Measurements from ENCODE around the gene ZNF672.
"Not testable (repeated sequence)": the region's sequence is repeated elsewhere in the genome, so short reads cannot be mapped to it uniquely, and the experiment has no call there.

The ZNF672 gene

DNA sequence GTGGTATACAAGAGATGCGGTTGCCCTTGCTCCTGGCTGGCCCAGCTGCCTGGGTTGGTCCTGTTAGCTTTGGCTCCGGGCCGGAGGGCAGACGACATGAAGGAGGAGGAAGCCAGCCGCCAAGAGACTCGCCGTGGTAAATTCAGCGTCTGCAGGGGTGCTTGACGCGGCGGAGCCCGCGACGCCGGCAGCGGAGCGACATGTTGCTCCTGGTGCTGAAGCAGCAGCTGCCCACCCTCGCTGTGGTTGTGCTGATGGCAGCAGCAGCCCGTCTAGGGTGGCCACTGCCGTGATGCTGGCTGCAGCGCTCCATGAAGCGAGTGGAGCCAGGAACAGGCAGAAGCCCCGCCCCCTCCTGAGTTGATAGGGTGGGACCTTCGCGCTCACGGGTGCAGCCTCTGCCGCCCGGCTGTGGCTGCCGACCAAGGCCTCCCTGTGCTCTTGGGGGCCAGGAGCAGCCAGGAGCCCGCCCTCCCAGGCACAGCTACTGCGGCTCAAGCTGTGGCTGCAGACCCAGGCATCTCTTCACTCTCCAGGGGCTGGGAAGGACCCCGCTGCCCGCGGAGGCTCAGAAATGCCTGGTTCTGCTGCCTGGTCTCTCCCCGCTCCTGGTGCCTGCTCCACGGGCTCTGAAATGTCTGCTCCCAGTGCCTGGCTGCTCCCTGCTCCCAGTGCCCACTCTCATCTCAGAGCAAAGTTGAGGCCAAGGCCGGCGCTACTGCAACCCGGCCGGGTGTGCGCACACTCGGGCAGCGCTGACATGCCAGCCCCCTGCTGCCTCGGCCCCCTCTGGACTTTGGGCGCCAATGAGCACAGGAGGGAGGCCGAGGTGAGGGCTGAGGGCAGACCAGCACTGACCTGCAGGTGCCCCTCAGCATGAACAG is 25.2 kb downstream of the ZNF672 start:
- no peaks in the 10 kb centered on the region for H3K36me3 ChIP-seq

DNA sequence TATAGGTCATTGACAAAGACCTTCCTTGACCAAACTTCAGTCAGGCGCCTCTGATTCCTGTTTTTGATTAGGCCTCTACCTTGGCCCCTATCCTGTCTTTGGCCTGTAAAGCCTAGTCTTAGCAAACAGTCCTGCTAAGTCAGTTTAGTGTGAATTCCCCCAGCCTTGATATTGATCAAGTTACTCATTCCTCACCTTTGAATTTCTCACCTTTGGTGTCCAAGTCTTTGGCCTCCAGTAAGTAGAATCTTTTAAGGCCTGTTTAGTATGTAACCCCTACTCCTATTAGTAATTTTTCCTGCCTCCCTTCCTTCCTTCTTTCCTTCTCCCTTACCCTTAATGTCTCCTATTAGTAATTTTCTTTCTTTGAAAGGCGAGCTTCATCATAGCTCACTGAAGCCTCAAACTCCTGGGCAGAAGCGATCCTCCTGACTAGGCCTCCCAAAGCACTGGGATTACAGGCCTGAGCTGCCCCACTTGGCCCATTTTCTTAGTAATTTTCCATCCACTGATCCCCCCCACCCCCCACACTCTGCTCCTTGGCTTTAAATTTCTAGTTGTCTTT is 33.9 kb downstream of the ZNF672 start:
- no peaks in the 10 kb centered on the region; a peak in 1 of 22 replicates for H3K9me3 ChIP-seq (replicated peaks in 1 of 11)
- TF ChIP-seq Cebpa-rat (IDR thresholded peaks at IDR 0.05): no peak
- peak overlapping the region in 4 of 11 experiments; percentile 78 to 84 (median 81); a peak in 5 of 22 replicates for H3K9ac ChIP-seq
- no peaks in the 10 kb centered on the region for H3K27me3 ChIP-seq
- H4K20me1 ChIP-seq: no peaks in the 10 kb centered on the region; a peak in 1 of 22 replicates
- H3K36me3 ChIP-seq: no peaks in the 10 kb centered on the region
- peak overlapping the region in 1 of 11 experiments; percentile 76; a peak in 1 of 22 replicates for H3K27ac ChIP-seq
- H3K4me1 ChIP-seq: peaks cover 0 to 14% (median 9%) of the 10 kb centered on the region in 10 experiments; a peak in 16 of 20 replicates
- peak overlapping the region in 9 of 10 experiments; percentile 67 to 91 (median 74); a peak in 13 of 20 replicates for H3K4me3 ChIP-seq
- H3K4me2 ChIP-seq: peak overlapping the region; percentile 71 to 94 (median 83); a peak in 21 of 22 replicates

More for the DNA sequence above, 25.2 kb downstream of the ZNF672 start:
- H3K27me3 ChIP-seq: no peaks in the 10 kb centered on the region
- no peak for TF ChIP-seq Cebpa-rat (IDR thresholded peaks at IDR 0.05)
- no peaks in the 10 kb centered on the region; a peak in 1 of 22 replicates for H3K9me3 ChIP-seq (replicated peaks in 1 of 11)
- no peaks in the 10 kb centered on the region for H4K20me1 ChIP-seq
- H3K27ac ChIP-seq: peak overlapping the region in 8 of 11 experiments; percentile 20 to 65 (median 55); a peak in 15 of 22 replicates
- peak overlapping the region; percentile 81 to 97 (median 89) for H3K4me2 ChIP-seq
- H3K9ac ChIP-seq: peak overlapping the region; percentile 59 to 77 (median 69)
- H3K4me1 ChIP-seq: peaks cover 24 to 42% (median 35%) of the 10 kb centered on the region in 10 experiments
- peak overlapping the region; percentile 56 to 74 (median 66) for H3K4me3 ChIP-seq

DNA sequence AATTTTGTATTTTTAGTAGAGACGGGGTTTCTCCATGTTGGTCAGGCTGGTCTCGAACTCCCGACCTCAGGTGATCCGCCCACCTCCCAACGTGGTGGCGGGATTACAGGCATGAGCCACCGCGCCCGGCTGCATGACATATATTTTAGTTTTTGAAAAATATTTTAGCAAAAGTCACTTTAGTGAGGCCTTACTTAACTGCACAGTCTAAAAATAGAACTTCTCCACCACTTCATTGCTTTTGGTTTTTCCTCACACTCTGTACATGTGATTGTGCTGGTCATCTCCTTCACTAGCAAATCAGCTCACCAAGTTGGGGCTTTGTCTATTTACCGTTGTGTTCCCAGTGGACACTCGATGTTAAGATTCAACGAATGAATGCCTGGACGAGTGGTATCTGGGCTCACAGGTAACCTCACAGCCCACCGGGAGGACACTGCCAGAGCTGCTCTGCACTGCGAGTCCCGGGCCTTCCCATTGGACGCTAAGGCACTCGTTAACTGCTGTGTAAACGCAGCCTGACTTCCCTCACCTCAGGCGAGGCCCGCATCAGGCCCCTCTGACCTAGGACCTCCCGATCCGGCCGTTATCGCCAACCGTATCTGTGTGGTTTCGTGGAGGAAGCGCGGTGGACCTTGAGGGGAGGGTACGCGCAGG is 34.9 kb downstream of the ZNF672 start:
- TF ChIP-seq Cebpa-rat (IDR thresholded peaks at IDR 0.05): no peak
- H4K20me1 ChIP-seq: no peaks in the 10 kb centered on the region; a peak in 1 of 22 replicates
- H3K4me3 ChIP-seq: peak overlapping the region; percentile 67 to 91 (median 74)
- no peaks in the 10 kb centered on the region for H3K36me3 ChIP-seq
- H3K27me3 ChIP-seq: no peaks in the 10 kb centered on the region
- no peaks in the 10 kb centered on the region; a peak in 1 of 22 replicates for H3K9me3 ChIP-seq (replicated peaks in 1 of 11)
- H3K4me2 ChIP-seq: peak overlapping the region; percentile 71 to 94 (median 83)
- peak overlapping the region; percentile 61 to 84 (median 74); a peak in 21 of 22 replicates for H3K27ac ChIP-seq
- peaks cover 0 to 14% (median 9%) of the 10 kb centered on the region in 10 experiments; a peak in 16 of 20 replicates for H3K4me1 ChIP-seq
- peak overlapping the region; percentile 72 to 86 (median 81) for H3K9ac ChIP-seq

DNA sequence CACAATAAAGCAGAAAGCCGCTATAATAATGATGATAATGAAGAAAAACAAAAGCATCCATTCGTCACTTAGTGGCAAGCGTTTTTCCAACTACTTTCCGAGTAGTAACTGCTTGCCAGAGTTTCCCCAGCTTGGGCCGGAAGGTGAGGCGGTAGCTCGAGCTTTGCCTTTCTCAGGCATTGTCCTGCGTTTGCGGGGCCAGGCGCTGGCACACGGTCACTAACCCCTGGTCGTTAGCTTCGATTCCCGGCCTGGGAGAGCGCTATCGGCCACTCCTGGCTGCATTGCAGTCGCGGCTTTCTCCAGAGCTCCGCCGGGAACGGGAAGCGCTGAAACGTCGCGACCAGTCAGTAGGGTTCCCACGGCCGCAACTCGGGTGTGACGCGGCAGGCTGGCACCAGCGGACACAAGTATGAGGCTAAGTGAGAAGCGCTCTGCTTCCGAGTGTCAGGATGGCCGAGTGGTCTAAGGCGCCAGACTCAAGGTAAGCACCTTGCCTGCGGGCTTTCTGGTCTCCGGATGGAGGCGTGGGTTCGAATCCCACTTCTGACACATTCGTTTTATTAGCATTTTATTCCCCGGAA is 35.5 kb downstream of the ZNF672 start:
- Histone ChIP-seq H4K20me1 (no peaks in the 10 kb centered on the region; a peak in 1 of 22 replicates), H3K4me2 (peak overlapping the region; percentile 71 to 94 (median 83)), H3K27ac (peak overlapping the region; percentile 61 to 84 (median 74); a peak in 21 of 22 replicates), H3K4me3 (peak overlapping the region; percentile 67 to 91 (median 74)), H3K4me1 (peaks cover 0 to 14% (median 9%) of the 10 kb centered on the region in 10 experiments; a peak in 16 of 20 replicates), H3K36me3 (no peaks in the 10 kb centered on the region), H3K27me3 (no peaks in the 10 kb centered on the region), H3K9me3 (replicated peaks in 1 of 11) (no peaks in the 10 kb centered on the region), H3K9ac (peak overlapping the region; percentile 72 to 86 (median 81))
- TF ChIP-seq Cebpa-rat (IDR thresholded peaks at IDR 0.05): no peak

DNA sequence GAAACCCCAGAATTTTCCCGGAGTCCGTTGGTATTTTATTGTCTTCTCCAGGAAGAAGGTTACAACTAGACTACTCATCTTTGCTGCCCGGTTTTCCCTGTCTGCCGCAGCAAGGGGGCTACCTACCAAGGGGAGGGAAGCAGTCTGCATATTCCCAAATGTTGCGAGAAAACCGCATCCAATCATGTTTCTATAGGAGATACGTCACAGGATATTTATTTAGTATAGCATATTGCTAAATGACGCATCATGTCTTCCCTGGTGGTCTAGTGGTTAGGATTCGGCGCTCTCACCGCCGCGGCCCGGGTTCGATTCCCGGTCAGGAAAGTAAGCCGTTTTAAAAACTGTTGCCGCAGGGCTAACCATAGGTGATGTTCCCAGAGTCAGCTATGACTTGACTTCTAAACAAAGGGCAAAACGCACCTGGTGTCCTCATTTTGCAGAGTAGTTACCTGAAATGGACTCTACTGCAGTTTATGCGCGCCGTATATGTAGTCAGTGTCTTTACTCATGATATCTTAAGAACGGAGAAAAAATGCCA is 36.0 kb downstream of the ZNF672 start:
- H3K4me1 ChIP-seq: peaks cover 0 to 14% (median 9%) of the 10 kb centered on the region in 10 experiments; a peak in 16 of 20 replicates
- H3K9ac ChIP-seq: peak overlapping the region; percentile 72 to 86 (median 81); a peak in 19 of 22 replicates
- no peak for TF ChIP-seq Cebpa-rat (IDR thresholded peaks at IDR 0.05)
- H3K9me3 ChIP-seq (replicated peaks in 1 of 11): no peaks in the 10 kb centered on the region
- peak overlapping the region; percentile 71 to 94 (median 83); a peak in 21 of 22 replicates for H3K4me2 ChIP-seq
- H3K4me3 ChIP-seq: peak overlapping the region; percentile 67 to 91 (median 74)
- H4K20me1 ChIP-seq: no peaks in the 10 kb centered on the region; a peak in 1 of 22 replicates
- no peaks in the 10 kb centered on the region for H3K27me3 ChIP-seq
- no peaks in the 10 kb centered on the region for H3K36me3 ChIP-seq
- peak overlapping the region in 9 of 11 experiments; percentile 67 to 84 (median 76); a peak in 16 of 22 replicates for H3K27ac ChIP-seq

DNA sequence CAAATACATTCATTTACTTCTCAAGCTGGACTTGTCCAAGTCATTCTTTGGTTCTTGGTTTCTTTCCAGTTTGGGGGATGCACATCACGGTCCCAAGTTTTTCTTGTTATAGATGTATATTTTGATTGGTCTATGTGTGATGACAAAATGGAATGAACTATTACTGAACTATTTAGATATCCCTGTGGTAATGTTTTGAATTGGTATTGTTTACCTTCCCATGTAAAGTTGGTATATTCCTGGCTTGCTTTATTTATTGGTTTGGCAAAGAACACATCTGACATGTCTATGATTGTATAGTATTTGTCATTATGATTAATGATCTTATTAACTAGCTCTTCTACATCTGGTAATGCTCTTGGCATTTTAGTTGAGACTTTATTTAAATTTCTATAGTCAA is 43.2 kb downstream of the ZNF672 start:
- Histone ChIP-seq H3K27ac (no peak overlapping the region), H3K9ac (no peak overlapping the region), H3K27me3 (no peaks in the 10 kb centered on the region), H3K4me1 (peaks cover 9 to 22% (median 17%) of the 10 kb centered on the region in 10 experiments), H3K4me3 (no peak overlapping the region), H3K36me3 (no peaks in the 10 kb centered on the region), H3K4me2 (no peak overlapping the region), H4K20me1 (no peaks in the 10 kb centered on the region), H3K9me3 (replicated peaks in 1 of 11) (peaks cover 0 to 7% (median 0%) of the 10 kb centered on the region in 11 experiments; a peak in 1 of 22 replicates)
- no peak for TF ChIP-seq Cebpa-rat (IDR thresholded peaks at IDR 0.05)

DNA sequence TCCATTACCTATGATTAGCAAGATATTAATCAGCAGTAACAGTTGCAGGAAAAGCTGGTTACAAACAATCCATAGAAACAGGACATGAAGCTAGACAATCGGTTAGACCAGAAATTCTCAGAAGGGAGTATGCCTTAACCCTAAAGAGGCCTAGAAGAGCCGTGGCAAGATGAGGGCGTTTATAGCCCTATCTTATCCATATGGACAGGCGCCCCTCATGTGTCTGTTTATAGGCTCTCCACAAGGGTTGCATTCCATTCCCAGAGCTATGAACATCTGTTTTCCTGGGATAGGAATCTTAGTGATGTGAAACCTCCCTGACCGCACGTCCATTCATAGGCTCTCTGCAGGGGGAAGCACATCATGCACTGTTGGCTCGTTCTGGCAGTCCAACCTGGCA is 44.4 kb downstream of the ZNF672 start:
- not testable (repeated sequence) for H3K9ac ChIP-seq; H3K36me3 ChIP-seq; H3K27ac ChIP-seq; H3K4me2 ChIP-seq; H3K4me3 ChIP-seq; H4K20me1 ChIP-seq; H3K9me3 ChIP-seq (replicated peaks in 1 of 11); H3K27me3 ChIP-seq
- H3K4me1 ChIP-seq: peaks cover 9 to 33% (median 23%) of the 10 kb centered on the region in 10 experiments
